ENCODE measurements around the gene ZNF226.

The ZNF226 gene

GRCh38 chr19:44164673-44165512 lies at the start of gene ZNF226 (continued):
- peak; percentile 72; the same call in 1 of the 2 replicates for TF ChIP-seq ZSCAN5A (tag by site-specific recombination; IDR thresholded peaks at IDR 0.05)
- no peak for TF ChIP-seq ZNF112 (tag by site-specific recombination; IDR thresholded peaks at IDR 0.05)
- peak; percentile 88 for TF ChIP-seq ZNF280D (tag by site-specific recombination; IDR thresholded peaks at IDR 0.05)
- TF ChIP-seq ZNF837 (tag by site-specific recombination; IDR thresholded peaks at IDR 0.05), result no peak
- TF ChIP-seq ZNF585B (tag by site-specific recombination; IDR thresholded peaks at IDR 0.05), result no peak
- peak; percentile 61 for TF ChIP-seq MZF1 (tag by site-specific recombination; IDR thresholded peaks at IDR 0.05; ENCODE audit: borderline replicate concordance)
- TF ChIP-seq ZNF704 (tag by site-specific recombination; IDR thresholded peaks at IDR 0.05), result no peak
- 0 out of 2 replicates have a peak, but pooled peaks have one; percentile 59 for TF ChIP-seq ELK4 (IDR thresholded peaks at IDR 0.05; ENCODE audit: borderline replicate concordance, low read depth, low read length)
- TF ChIP-seq GFI1B (tag by site-specific recombination; IDR thresholded peaks at IDR 0.05), result peak; percentile 42; the same call in 1 of the 2 replicates
- peak; percentile 35 for TF ChIP-seq KLF10 (tag by site-specific recombination; IDR thresholded peaks at IDR 0.05)
- TF ChIP-seq KLF16 (tag by site-specific recombination; IDR thresholded peaks at IDR 0.05), result peak; percentile 91
- peak; percentile 99 for TF ChIP-seq REPIN1 (tag by site-specific recombination; IDR thresholded peaks at IDR 0.05; ENCODE audit: low read depth)
- peak; percentile 82; the same call in 1 of the 2 replicates for TF ChIP-seq ZNF777 (tag by site-specific recombination; IDR thresholded peaks at IDR 0.05; ENCODE audit: borderline replicate concordance)
- no peak for TF ChIP-seq ZNF544 (tag by site-specific recombination; IDR thresholded peaks at IDR 0.05)
- peak; percentile 57; the same call in 1 of the 2 replicates for TF ChIP-seq ZNF768 (tag by site-specific recombination; IDR thresholded peaks at IDR 0.05)
- 0 out of 2 replicates have a peak, but pooled peaks have one; percentile 70 for TF ChIP-seq ZNF169 (tag by site-specific recombination; IDR thresholded peaks at IDR 0.05)
- TF ChIP-seq IKZF3 (tag by site-specific recombination; IDR thresholded peaks at IDR 0.05), result peak; percentile 100
- no peak for TF ChIP-seq ZNF624 (tag by site-specific recombination; IDR thresholded peaks at IDR 0.05)
- no peak for TF ChIP-seq ZFP41 (tag by site-specific recombination; IDR thresholded peaks at IDR 0.05; ENCODE audit: borderline replicate concordance)
- peak; percentile 66; the same call in 1 of the 2 replicates for TF ChIP-seq ZNF391 (tag by site-specific recombination; IDR thresholded peaks at IDR 0.05; ENCODE audit: borderline replicate concordance, low read depth)
- peak; percentile 85 for TF ChIP-seq ZNF366 (tag by site-specific recombination; conservative IDR thresholded peaks at IDR 0.05)
- TF ChIP-seq ZNF776 (tag by site-specific recombination; IDR thresholded peaks at IDR 0.05; ENCODE audit: borderline replicate concordance), result no peak
- TF ChIP-seq ZNF133 (tag by site-specific recombination; IDR thresholded peaks at IDR 0.05), result 0 out of 2 replicates have a peak, but pooled peaks have one; percentile 36
- no peak; the same call in 1 of the 2 replicates for TF ChIP-seq ZNF214 (tag by site-specific recombination; IDR thresholded peaks at IDR 0.05; ENCODE audit: borderline replicate concordance)
- peak; percentile 56; the same call in 1 of the 2 replicates for TF ChIP-seq ZBTB48 (tag by site-specific recombination; IDR thresholded peaks at IDR 0.05)
- peak; percentile 53; the same call in 1 of the 2 replicates for TF ChIP-seq ZNF324 (tag by site-specific recombination; IDR thresholded peaks at IDR 0.05)
- peak; percentile 21; the same call in 1 of the 2 replicates for TF ChIP-seq KLF1 (tag by site-specific recombination; IDR thresholded peaks at IDR 0.05)
- peak; percentile 16 for TF ChIP-seq ZBTB26 (tag by site-specific recombination; optimal IDR thresholded peaks at IDR 0.05)
- peak; percentile 88 for TF ChIP-seq ZEB2 (tag by site-specific recombination; IDR thresholded peaks at IDR 0.05)
- no peak for TF ChIP-seq GLI4 (tag by site-specific recombination; IDR thresholded peaks at IDR 0.05)
- TF ChIP-seq OVOL3 (tag by site-specific recombination; IDR thresholded peaks at IDR 0.05), result no peak

Measured in HEK293 (cell line).